Measurements from ENCODE around the gene AKNA.
"Not testable (repeated sequence)": the region's sequence is repeated elsewhere in the genome, so short reads cannot be mapped to it uniquely, and the experiment has no call there.

AKNA gene

GRCh38 chr9:114327749-114328148, 60.0 kb downstream of the AKNA start:
- Histone ChIP-seq H3K4me1 (ENCODE audit: insufficient read depth, low read length, severe bottlenecking) (no peaks in the 10 kb centered on the region), H3K4me2 (ENCODE audit: low read length) (no peak overlapping the region), H3K9ac (ENCODE audit: low read length) (no peak overlapping the region), H3K27ac (ENCODE audit: low read depth, low read length, poor library complexity, severe bottlenecking) (no peak overlapping the region), H3K27me3 (ENCODE audit: insufficient read depth, low read length) (no peaks in the 10 kb centered on the region; the same call in 1 of the 2 replicates), H3K9me2 (ENCODE audit: low read depth, low read length) (no peaks in the 10 kb centered on the region), H4K20me1 (ENCODE audit: insufficient read depth, low read length) (no peaks in the 10 kb centered on the region), H3K9me3 (ENCODE audit: low read length) (no peaks in the 10 kb centered on the region), H3K79me2 (ENCODE audit: insufficient read depth, low read length) (no peaks in the 10 kb centered on the region), H2AFZ (ENCODE audit: low read length) (no peak overlapping the region), H3K4me3 (ENCODE audit: low read depth, low read length, poor library complexity, severe bottlenecking) (no peak overlapping the region), H3F3A (ENCODE audit: insufficient read depth, low read length) (no peaks in the 10 kb centered on the region), H3K36me3 (ENCODE audit: insufficient read depth, low read length) (no peaks in the 10 kb centered on the region; the same call in 1 of the 2 replicates)
- TF ChIP-seq EZH2 (IDR thresholded peaks at IDR 0.05; ENCODE audit: borderline replicate concordance, low read length), result no peak
- TF ChIP-seq CTCF (IDR thresholded peaks at IDR 0.05; ENCODE audit: low read length), result no peak

DNA sequence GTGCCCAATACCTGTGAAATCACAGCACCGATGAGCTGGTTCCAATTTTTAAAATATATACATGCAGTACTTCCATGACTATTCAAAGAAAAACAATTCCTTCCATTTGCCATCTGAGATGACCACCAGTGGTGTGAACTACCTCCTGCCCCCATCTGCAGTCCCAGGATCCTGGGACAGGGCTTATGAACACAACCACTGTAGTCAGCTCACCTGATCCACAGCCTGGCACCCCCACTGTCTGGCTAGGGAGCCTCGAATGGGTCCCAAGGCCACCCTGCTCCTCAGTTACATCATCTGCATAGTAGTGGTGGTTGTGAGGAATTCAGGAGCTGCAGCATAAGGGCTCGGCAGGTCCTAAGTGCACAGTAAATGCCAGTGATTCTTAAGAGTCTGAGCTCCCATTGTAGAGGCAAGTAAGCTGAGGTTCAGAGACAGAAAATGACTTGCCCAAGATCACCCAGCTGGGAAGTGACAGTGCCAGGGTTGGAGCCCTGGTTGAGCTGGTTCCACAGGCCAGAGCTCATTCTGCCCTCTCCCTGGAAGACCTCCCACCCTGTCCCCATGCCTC, 62.0 kb downstream of the AKNA start:
- H3K4me1 ChIP-seq (ENCODE audit: insufficient read depth, low read length, severe bottlenecking); H3K9ac ChIP-seq (ENCODE audit: low read length); H3K4me3 ChIP-seq (ENCODE audit: low read depth, low read length, poor library complexity, severe bottlenecking); H3K27me3 ChIP-seq (ENCODE audit: insufficient read depth, low read length); H3K9me3 ChIP-seq (ENCODE audit: low read length); H3K9me2 ChIP-seq (ENCODE audit: low read depth, low read length); H3F3A ChIP-seq (ENCODE audit: insufficient read depth, low read length); H3K27ac ChIP-seq (ENCODE audit: low read depth, low read length, poor library complexity, severe bottlenecking); H4K20me1 ChIP-seq (ENCODE audit: insufficient read depth, low read length); H3K36me3 ChIP-seq (ENCODE audit: insufficient read depth, low read length); H3K79me2 ChIP-seq (ENCODE audit: insufficient read depth, low read length); H3K4me2 ChIP-seq (ENCODE audit: low read length); H2AFZ ChIP-seq (ENCODE audit: low read length): not testable (repeated sequence)

- H3K79me2 ChIP-seq (ENCODE audit: insufficient read depth, low read length); H3K9ac ChIP-seq (ENCODE audit: low read length); H3K36me3 ChIP-seq (ENCODE audit: insufficient read depth, low read length); H4K20me1 ChIP-seq (ENCODE audit: insufficient read depth, low read length); H3K4me1 ChIP-seq (ENCODE audit: insufficient read depth, low read length, severe bottlenecking); H3K27ac ChIP-seq (ENCODE audit: low read depth, low read length, poor library complexity, severe bottlenecking); H3F3A ChIP-seq (ENCODE audit: insufficient read depth, low read length); H3K9me2 ChIP-seq (ENCODE audit: low read depth, low read length); H3K27me3 ChIP-seq (ENCODE audit: insufficient read depth, low read length); H3K9me3 ChIP-seq (ENCODE audit: low read length); H3K4me3 ChIP-seq (ENCODE audit: low read depth, low read length, poor library complexity, severe bottlenecking); H3K4me2 ChIP-seq (ENCODE audit: low read length); H2AFZ ChIP-seq (ENCODE audit: low read length): not testable (repeated sequence)
Observed at GRCh38 chr9:114324965-114325364, 62.8 kb downstream of the AKNA start.

GRCh38 chr9:114324492-114324891, 63.3 kb downstream of the AKNA start:
- Histone ChIP-seq H3K9me2 (ENCODE audit: low read depth, low read length) (no peaks in the 10 kb centered on the region), H3K4me2 (ENCODE audit: low read length) (no peak overlapping the region), H3K4me3 (ENCODE audit: low read depth, low read length, poor library complexity, severe bottlenecking) (no peak overlapping the region), H4K20me1 (ENCODE audit: insufficient read depth, low read length) (no peaks in the 10 kb centered on the region), H3K27me3 (ENCODE audit: insufficient read depth, low read length) (no peaks in the 10 kb centered on the region; the same call in 1 of the 2 replicates), H3K79me2 (ENCODE audit: insufficient read depth, low read length) (no peaks in the 10 kb centered on the region), H3K9me3 (ENCODE audit: low read length) (no peaks in the 10 kb centered on the region), H3K4me1 (ENCODE audit: insufficient read depth, low read length, severe bottlenecking) (no peaks in the 10 kb centered on the region), H3K36me3 (ENCODE audit: insufficient read depth, low read length) (no peaks in the 10 kb centered on the region; the same call in 1 of the 2 replicates), H3K27ac (ENCODE audit: low read depth, low read length, poor library complexity, severe bottlenecking) (no peak overlapping the region), H3F3A (ENCODE audit: insufficient read depth, low read length) (no peaks in the 10 kb centered on the region), H3K9ac (ENCODE audit: low read length) (no peak overlapping the region), H2AFZ (ENCODE audit: low read length) (no peak overlapping the region)
- TF ChIP-seq EZH2 (IDR thresholded peaks at IDR 0.05; ENCODE audit: borderline replicate concordance, low read length) (no peak), CTCF (IDR thresholded peaks at IDR 0.05; ENCODE audit: low read length) (no peak)

DNA sequence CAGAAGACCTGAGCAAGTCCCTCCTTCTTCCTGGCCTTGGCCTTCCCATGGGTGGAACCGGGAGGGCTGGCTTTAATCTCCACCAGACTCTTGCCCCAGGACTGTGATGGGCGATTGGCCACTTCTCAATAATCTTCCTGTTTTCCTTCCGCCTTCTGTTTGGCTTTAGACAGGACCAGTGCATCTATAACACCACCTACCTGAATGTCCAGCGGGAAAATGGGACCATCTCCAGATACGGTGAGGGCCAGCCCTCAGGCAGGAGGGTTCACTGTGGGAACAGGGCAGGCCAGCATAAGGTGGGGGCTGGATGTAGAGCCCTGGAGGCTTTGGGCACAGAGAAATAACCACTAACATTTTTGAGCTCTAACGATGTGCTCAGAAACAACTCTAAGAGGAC, 63.9 kb downstream of the AKNA start:
- not testable (repeated sequence) for H3K4me2 ChIP-seq (ENCODE audit: low read length); H3F3A ChIP-seq (ENCODE audit: insufficient read depth, low read length); H2AFZ ChIP-seq (ENCODE audit: low read length); H3K9ac ChIP-seq (ENCODE audit: low read length); H3K4me1 ChIP-seq (ENCODE audit: insufficient read depth, low read length, severe bottlenecking); H3K27me3 ChIP-seq (ENCODE audit: insufficient read depth, low read length); H3K27ac ChIP-seq (ENCODE audit: low read depth, low read length, poor library complexity, severe bottlenecking); H3K79me2 ChIP-seq (ENCODE audit: insufficient read depth, low read length); H4K20me1 ChIP-seq (ENCODE audit: insufficient read depth, low read length); H3K4me3 ChIP-seq (ENCODE audit: low read depth, low read length, poor library complexity, severe bottlenecking); H3K9me2 ChIP-seq (ENCODE audit: low read depth, low read length); H3K36me3 ChIP-seq (ENCODE audit: insufficient read depth, low read length); H3K9me3 ChIP-seq (ENCODE audit: low read length)

- not testable (repeated sequence) for H3K27me3 ChIP-seq (ENCODE audit: insufficient read depth, low read length); H3K9ac ChIP-seq (ENCODE audit: low read length); H3K79me2 ChIP-seq (ENCODE audit: insufficient read depth, low read length); H3K4me2 ChIP-seq (ENCODE audit: low read length); H4K20me1 ChIP-seq (ENCODE audit: insufficient read depth, low read length); H3K4me1 ChIP-seq (ENCODE audit: insufficient read depth, low read length, severe bottlenecking); H3K9me3 ChIP-seq (ENCODE audit: low read length); H3K36me3 ChIP-seq (ENCODE audit: insufficient read depth, low read length); H2AFZ ChIP-seq (ENCODE audit: low read length); H3K4me3 ChIP-seq (ENCODE audit: low read depth, low read length, poor library complexity, severe bottlenecking); H3F3A ChIP-seq (ENCODE audit: insufficient read depth, low read length); H3K27ac ChIP-seq (ENCODE audit: low read depth, low read length, poor library complexity, severe bottlenecking); H3K9me2 ChIP-seq (ENCODE audit: low read depth, low read length)
Observed at GRCh38 chr9:114322831-114323531, 64.8 kb downstream of the AKNA start, which contains the start of gene ORM1. ORM1 (plus strand) TSS chr9:114323098; CDS start chr9:114323134, 36 bp downstream.

Measured in OCI-LY1 (cell line).